Measurements from ENCODE around the gene EPB41L4A. TPM values are rescaled to one million over a fixed set of nuclear protein-coding genes. Genes with fewer than 3 reads are reported as not detected.
"Not testable (repeated sequence)": the region's sequence is repeated elsewhere in the genome, so short reads cannot be mapped to it uniquely, and the experiment has no call there.

Gene EPB41L4A, protein sequence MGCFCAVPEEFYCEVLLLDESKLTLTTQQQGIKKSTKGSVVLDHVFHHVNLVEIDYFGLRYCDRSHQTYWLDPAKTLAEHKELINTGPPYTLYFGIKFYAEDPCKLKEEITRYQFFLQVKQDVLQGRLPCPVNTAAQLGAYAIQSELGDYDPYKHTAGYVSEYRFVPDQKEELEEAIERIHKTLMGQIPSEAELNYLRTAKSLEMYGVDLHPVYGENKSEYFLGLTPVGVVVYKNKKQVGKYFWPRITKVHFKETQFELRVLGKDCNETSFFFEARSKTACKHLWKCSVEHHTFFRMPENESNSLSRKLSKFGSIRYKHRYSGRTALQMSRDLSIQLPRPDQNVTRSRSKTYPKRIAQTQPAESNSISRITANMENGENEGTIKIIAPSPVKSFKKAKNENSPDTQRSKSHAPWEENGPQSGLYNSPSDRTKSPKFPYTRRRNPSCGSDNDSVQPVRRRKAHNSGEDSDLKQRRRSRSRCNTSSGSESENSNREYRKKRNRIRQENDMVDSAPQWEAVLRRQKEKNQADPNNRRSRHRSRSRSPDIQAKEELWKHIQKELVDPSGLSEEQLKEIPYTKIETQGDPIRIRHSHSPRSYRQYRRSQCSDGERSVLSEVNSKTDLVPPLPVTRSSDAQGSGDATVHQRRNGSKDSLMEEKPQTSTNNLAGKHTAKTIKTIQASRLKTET
- total RNA-seq: 1.2 and 1.4 TPM in 2 replicates

DNA sequence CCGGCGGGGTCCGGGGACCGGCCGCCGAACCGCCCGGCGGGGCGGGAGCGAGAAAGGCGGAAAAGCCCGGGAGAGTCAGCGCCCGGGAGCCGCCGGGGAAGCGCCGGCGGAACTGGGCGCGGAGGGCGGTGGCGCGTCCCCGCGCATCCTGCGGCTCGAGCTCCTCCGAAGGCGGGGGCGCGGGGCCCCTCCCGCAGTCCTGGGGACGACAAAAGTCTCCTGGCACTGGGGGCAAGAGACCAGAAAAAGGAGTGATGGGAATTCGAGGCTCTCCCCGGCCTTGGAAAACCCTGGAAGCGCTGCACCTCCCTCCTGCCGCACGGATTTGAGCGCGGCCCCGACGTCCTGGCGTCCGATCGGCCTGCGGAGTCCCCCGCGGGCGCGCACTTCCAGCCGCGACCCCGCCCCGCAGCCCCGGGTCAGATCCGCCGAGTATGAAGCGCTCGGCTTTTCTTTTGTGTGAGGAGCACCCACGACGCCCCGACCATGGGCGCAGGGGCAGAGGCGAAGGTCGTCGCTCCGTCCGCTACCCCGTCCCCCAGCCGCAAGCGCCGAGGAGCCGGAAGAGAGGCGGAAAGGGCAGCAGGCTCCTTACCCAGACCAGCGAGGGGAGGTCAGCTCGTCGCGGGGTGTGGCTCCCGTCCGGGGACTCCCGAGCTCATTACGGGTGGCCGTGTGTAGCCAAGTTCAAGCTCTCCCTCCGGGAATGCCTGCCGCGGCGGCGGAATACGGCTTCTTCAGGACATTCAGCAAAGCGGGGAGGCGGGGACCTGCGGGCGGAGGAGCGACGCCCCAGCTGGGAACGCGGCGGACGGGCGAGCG, at the start of gene EPB41L4A:
TSS of gene EPB41L4A (minus strand) at position 114 of the 822 bp plus-strand sequence. CDS start 238 bp downstream, outside the sequence.
- intact Hi-C loops (cut with micrococcal nuclease): loop anchor here (2.0 to 10.0 kb wide), 8 partner anchors 103 to 1665 kb away; partner anchors contain the start of genes NREP, SRP19 and STARD4

DNA sequence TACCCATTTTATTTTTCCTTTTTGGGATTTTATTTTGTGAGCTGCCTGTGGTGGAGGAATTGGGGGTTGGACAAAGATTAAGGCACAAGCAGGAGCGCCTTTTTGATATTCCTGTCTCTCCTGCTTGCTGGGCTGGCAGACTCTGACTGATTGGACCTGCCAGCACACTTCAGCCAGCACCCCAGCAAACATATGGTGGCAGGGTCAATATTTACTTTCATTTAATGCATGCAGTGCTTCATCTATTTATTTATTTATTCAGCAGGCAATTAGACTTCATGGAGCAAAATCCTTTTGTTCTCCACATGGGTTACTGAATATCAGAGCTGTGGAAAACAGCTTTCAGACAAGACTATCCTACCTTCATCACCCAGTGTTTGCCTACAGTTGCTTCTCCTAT, 48.4 kb upstream of the EPB41L4A start:
- intact Hi-C loops (cut with micrococcal nuclease): no loop called here

DNA sequence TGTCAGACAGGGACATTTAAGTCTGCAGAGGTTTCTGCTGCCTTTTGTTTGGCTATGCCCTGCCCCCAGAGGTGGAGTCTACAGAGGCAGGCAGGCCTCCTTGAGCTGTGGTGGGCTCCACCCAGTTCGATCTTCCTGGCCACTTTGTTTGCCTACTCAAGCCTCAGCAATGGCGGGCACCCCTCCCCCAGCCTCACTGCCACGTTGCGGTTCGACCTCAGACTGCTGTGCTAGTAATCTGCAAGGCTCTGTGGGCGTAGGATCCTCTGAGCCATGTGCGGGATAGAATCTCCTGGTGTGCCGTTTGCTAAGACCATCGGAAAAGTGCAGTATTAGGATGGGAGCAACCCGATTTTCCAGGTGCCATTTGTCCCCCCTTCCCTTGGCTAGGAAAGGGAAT, 47.2 kb upstream of the EPB41L4A start:
- intact Hi-C loops (cut with micrococcal nuclease): not testable (repeated sequence)

DNA sequence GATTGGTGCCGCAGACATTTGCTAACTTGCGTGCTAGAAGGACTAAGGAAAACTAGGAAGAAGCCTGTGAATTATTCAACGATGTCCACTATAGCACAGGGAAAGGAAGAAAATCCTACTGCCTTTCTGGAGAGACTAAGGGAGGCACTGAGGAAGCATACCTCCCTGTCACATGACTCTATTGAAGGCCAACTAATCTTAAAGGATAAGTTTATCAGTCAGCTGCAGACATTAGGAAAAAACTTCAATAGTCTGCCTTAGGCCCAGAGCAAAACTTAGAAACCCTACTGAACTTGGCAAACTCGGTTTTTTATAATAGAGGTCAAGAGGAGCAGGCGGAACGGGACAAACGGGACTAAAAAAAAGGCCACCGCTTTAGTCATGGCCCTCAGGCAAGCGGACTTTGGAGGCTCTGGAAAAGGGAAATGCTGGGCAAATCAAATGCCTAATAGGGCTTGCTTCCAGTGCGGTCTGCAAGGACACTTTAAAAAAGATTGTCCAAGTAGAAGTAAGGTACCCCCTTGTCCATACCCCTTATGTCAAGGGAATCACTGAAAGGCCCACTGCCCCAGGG, 28.2 kb upstream of the EPB41L4A start:
- intact Hi-C loops (cut with micrococcal nuclease): not testable (repeated sequence)

DNA sequence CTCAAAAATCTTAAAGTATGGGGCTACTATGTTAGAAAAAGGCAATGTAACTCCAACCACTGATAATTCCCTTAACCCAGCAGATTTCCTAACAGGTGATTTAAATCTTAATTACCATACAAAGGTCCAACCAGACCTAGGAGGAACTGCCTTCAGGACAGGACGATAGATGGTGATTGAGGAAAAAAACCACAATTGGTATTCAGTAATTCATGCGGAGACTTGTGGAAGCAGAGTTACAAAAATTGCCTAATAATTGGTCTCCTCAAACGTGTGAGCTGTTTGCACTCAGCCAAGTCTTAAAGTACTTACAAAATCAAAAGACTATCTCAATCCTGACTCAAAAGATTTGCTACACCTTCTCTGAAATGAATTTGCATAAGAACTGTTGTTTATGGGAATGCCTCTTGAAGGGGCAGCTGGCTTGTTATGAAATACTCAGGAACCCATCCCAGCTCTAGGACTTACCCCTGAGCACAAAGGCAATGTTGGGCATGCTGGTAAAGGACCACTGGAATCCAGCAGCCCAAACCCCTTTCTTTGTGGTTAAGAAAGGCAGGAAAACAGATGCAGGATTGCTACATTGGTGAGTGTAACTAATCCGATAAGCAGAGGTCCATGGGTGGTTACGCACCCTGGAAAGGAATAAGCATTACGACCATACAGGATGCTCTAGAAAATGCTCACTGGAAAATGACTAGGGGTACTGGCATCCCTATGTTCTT, 26.7 kb upstream of the EPB41L4A start:
- intact Hi-C loops (cut with micrococcal nuclease): no loop called here

DNA sequence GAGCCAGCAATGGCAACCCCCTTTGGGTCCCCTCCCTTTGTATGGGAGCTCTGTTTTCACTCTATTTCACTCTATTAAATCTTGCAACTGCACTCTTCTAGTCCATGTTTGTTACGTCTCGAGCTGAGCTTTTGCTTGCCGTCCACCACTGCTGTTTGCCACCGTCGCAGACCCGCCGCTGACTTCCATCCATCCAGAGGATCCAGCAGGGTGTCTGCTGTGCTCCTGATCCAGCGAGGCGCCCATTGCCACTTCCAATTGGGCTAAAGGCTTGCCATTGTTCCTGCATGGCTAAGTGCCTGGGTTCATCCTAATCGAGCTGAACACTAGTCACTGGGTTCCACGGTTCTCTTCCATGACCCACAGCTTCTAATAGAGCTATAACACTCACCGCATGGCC, 24.9 kb upstream of the EPB41L4A start:
- intact Hi-C loops (cut with micrococcal nuclease): not testable (repeated sequence)

DNA sequence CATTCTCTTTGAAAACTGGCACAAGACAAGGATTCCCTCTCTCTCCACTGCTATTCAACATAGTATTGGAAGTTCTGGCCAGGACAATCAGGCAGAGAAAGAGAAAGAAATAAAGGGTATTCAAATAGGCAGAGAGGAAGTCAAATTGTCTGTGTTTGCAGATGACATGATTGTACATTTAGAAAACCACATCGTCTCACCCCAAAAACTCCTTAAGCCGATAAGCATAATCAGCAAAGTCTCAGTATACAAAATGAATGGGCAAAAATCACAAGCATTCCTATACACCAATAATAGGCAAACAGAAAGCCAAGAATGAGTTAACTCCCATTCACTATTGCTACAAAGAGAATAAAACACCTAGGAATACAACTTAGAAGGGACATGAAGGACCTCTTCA, 21.0 kb upstream of the EPB41L4A start:
- intact Hi-C loops (cut with micrococcal nuclease): no loop called here

DNA sequence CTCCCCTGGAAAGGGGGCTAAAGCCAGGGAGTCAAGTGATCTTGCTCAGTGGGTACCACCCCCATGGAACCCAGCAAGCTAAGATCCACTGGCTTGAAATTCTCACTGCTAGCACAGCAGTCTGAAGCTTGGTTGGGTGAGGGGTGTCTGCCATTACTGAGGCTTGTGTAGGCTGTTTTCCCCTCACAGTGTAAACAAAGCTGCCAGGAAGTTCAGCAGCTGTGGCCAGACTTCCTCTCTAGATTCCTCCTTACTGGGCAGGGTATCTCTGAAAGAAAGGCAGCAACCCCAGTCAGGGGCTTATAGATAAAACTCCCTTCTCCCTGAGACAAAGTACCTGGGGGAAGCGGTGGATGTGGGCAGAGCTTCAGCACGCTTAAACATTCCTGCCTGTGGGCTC, 17.1 kb upstream of the EPB41L4A start:
- intact Hi-C loops (cut with micrococcal nuclease): no loop called here

DNA sequence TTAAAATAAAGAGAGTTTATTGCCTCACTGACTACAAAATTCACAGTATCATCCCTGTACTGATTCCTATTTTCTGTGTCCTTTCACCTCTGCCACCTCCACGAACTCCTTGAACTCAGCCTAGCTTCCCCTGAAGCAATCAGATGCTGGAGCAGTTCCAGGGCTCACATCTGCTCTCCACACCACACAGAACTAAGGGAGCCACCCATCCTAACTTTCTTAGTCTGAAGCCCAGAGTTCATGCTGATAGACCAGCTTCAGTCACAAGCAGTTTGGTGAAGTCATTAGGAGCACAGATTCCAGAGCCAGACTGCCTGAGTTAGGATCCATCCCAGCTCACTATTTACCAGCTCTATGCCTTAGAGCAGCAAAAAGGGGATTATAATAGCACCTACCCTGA, 15.6 kb upstream of the EPB41L4A start:
- intact Hi-C loops (cut with micrococcal nuclease): no loop called here

DNA sequence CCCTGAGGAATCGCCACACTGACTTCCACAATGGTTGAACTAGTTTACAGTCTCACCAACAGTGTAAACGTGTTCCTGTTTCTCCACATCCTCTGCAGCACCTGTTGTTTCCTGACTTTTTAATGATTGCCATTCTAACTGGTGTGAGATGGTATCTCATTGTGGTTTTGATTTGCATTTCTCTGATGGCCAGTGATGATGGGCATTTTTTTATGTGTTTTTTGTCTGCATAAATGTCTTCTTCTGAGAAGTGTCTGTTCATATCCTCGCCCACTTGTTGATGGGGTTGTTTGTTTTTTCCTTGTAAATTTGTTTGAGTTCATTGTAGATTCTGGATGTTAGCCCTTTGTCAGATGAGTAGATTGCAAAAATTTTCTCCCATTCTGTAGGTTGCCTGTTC, 7.1 kb upstream of the EPB41L4A start:
- intact Hi-C loops (cut with micrococcal nuclease): not testable (repeated sequence)

DNA sequence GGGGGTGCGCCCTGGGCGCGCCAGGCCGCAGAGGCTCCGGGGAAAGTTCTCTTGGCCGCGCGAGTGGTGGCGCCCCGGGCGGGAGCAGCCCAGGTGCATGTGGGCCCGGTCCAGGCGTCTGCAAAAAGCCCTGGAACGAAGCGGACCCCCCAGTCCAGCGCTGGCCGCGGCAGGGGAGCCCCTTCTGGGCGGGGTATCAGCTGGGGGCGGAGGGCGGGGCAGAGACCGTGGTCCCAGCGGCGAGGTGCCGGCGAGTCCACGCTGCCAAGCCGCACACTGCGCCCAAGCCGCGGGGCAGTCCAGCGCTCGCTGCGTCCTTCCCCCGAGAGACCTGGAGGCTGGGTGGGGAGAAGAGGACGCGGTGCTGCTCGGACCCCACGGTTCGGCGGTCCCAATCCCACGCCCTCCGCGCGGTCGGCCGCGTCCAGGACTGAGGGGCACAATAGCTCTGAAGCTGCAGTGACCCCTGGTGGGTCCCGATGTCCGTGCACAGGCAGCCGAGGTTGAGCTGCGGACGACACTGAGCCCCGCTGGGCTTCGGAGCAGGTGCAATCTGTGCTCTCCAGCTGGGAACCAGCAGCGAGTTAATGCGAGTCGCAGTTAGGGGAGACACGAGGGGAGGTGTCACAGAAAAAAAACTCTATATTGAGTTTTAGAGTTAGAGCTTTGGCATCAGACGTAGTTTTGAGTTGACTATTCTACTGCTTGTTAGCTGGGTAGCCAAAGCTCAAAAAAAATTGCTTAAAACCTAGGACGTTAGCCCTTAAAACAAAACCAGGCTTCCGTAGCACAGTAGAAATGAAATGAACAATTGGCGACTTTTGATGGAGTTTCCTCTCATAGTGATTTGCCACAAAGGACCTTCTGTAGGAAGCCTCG, 1.1 kb upstream of the EPB41L4A start:
- intact Hi-C loops (cut with micrococcal nuclease): loop anchor here (1.0 to 10.0 kb wide), 10 partner anchors 102 to 1665 kb away; partner anchors contain the start of genes NREP, SRP19 and STARD4

DNA sequence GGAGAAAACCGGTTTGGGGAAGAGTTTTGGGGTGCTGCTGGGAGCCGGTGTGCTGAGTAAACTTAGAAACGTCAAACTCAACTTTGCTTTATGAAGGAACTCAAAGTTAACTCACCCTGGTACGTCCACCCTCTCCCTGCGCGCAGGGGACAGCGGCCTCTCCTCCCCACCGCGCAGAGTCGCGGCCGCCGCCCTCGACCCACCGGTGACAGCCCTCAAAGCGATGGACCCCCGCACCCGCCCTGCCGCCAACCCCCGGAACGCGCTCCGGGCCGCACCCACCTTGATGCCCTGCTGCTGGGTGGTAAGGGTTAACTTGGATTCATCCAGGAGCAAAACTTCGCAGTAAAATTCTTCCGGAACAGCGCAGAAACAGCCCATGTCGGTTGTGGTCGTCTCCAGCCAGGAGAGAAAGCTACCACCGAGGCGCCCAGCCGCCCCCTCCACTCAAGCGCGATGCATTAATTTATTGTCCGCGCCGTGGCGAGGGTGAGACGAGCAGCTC, 366 bp downstream of the EPB41L4A start:
- intact Hi-C loops (cut with micrococcal nuclease): loop anchor here (2.0 to 10.0 kb wide), 8 partner anchors 104 to 1664 kb away; partner anchors contain the start of genes NREP, SRP19 and STARD4

DNA sequence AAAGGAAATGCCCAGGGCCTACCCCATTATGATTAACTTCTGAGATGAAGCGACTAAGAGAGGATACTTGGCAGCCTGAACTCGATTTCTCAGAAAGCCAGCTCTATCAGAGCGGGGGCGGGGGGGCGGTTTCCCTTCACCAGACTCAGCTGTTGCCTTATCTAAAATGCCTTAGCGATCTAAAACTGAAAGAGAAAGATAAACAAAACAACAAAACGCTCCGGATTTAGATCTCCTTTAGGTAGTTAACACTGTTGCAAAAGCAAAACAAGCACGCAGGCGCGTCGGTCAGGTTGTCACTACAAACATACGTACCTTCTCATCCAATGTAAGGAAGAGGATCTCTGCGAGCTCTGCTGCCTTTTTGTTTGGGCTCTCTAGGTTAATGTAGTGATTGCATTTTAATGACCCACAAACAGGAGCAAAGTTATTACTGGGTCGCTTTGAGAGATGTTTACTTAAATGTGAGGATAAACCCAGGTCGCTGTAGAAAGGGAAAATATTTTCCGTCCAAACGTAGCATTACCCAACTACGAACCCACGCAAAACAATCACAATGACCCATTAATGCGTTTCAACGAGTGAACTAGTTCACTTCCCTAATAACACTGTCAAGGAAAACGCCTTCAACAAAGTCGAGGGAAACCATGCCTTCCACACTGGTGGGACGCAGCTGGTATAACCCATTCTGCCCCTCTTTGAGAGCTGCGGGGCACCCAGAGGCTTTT, 982 bp downstream of the EPB41L4A start:
- intact Hi-C loops (cut with micrococcal nuclease): loop anchor here (2.0 to 10.0 kb wide), 8 partner anchors 104 to 1663 kb away; partner anchors contain the start of genes NREP, SRP19 and STARD4

DNA sequence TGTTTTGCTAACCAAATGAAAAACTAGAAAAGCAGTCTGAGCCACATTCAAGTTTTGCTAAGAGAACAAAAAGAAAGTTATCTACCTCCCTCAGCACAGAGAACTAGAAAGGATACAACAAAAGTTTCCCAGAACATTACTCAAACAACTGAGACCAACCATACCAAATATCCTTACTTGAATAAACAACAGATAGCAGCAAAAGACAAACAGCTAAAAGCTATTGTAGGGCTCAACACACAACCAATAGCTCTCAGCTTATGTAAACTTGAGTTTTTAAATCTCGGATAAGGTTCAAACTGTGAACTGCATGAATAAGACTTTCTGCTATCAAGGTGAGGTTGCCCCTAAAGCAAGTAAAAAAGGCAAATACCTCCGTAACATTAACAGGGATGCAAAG, 3.5 kb downstream of the EPB41L4A start:
- intact Hi-C loops (cut with micrococcal nuclease): loop anchor here (5.0 to 10.0 kb wide), 7 partner anchors 107 to 1661 kb away; partner anchors contain the start of genes NREP, SRP19 and STARD4

DNA sequence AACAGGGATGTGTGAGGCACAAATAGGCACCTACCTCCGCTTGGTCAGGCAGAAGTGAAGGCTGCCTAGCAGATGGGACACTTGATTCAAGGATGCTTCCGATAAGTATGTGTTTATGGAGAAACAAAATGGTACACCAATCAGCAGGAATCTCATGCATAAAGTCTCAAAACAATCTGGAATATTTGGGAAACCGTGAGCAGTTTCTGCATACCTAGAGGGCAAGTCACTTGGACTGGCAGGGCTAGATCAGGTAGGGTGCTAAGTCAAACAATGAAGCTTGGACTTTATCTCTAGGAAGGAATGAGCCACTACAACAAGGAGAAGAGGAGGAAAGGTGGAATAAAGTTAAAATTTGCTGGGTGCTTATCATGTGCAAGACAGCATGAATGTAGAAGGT, 5.5 kb downstream of the EPB41L4A start:
- intact Hi-C loops (cut with micrococcal nuclease): loop anchor here (10.0 kb wide), 2 partner anchors 899 to 1659 kb away; partner anchors contain the start of gene STARD4

DNA sequence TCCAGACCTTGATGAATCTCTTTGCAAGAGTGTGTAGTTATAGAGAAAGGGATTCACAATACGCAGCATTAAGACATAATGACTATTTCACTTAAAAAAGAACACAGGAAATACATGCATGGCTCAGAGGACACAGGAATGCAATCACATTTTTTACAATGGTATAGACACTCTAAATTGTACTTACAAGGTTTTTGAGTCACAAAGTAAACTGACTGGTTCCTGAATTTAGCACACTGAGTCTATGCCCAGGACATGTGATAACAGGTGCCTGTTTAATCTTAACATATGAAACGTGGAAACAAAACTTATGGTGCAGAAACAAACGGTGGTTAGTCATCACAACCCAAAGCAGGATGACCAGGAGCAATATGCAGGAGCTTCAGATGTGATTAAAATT, 6.7 kb downstream of the EPB41L4A start:
- intact Hi-C loops (cut with micrococcal nuclease): loop anchor here (10.0 kb wide), 2 partner anchors 898 to 1658 kb away; partner anchors contain the start of gene STARD4

DNA sequence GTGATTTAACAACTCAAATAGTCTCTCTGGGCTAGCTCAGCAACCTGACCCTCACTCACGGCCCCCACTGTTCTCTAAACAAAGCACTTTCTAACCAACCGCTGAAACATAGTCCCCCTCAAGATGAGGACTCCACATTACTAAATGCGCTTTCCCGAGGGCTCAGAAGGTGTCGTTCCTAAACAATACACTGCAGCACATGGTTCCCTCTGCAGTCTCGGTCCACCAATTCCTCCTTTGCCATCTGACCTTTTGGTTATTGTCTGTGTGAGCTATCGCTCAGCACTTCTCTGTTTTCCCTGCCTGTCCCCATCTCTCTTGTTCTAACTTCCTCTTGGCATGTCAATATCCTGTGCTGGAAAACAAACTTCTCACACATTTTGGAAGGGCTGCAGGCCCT, 7.2 kb downstream of the EPB41L4A start:
- intact Hi-C loops (cut with micrococcal nuclease): loop anchor here (10.0 kb wide), 2 partner anchors 897 to 1657 kb away; partner anchors contain the start of gene STARD4

DNA sequence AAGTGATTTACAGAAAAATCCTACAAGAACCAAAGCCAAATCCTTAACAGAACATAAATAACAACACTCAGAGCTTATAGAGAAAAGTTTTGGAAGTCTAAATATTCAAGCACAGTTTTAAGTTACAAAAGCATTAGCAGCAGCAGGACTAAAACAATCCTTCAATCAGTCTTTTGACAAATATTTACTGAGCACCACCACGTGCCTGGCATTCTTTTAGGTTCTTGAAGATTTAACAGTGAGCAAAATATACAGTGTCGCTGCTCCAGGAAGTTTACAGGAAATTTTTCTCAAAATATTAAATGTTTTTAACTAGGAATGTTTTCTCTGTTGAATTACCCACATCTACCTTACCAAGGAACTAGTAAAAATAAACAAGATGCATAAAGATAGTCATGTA, 11.4 kb downstream of the EPB41L4A start:
- intact Hi-C loops (cut with micrococcal nuclease): no loop called here
